Epithelial cell of proximal tubule (primary cell): ENCODE results near the gene TSC22D1. TPM values are rescaled to one million over a fixed set of nuclear protein-coding genes. Genes with fewer than 3 reads are reported as not detected.

Source experiments
- DNase-seq: peaks from one replicate; pipeline ENCODE4 v3.0.0-alpha.2; 2011; ENCODE audit warnings: low read depth
- H3K4me3 ChIP-seq: 2 replicates; pipeline ENCODE4 v1.5.1; 2011; ENCODE audit warnings: low read depth, mild to moderate bottlenecking, low read length
- CTCF ChIP-seq: conservative IDR thresholded peaks from 2 replicates; pipeline ENCODE4 v1.5.1; 2012; ENCODE audit warnings: low read depth, mild to moderate bottlenecking, low read length
- total RNA-seq: library from RNA; depleted of rRNA; stranded (reverse); fragments of >200 nt; gene quantifications from 2 replicates; pipeline ENCODE4 v1.2.3, GENCODE V29; 2015

The TSC22D1 gene
- total RNA-seq, 1 donor from 2014 or later: 38.3 TPM

- no peak for TF ChIP-seq CTCF
- no peak overlapping the region for H3K4me3 ChIP-seq
- DNase-seq: no peak
These were observed 164.3 kb downstream of the TSC22D1 start for GRCh38 chr13:44411841-44412240.

- no peak overlapping the region for H3K4me3 ChIP-seq
- no peak for TF ChIP-seq CTCF
- DNase-seq: no peak
These were observed 165.7 kb downstream of the TSC22D1 start for GRCh38 chr13:44410328-44410859.

GRCh38 chr13:44409595-44409994, 166.5 kb downstream of the TSC22D1 start:
- H3K4me3 ChIP-seq: no peak overlapping the region
- DNase-seq: no peak
- no peak for TF ChIP-seq CTCF

GRCh38 chr13:44407891-44408290, 168.2 kb downstream of the TSC22D1 start:
- H3K4me3 ChIP-seq: no peak overlapping the region
- DNase-seq: no peak
- no peak for TF ChIP-seq CTCF

GRCh38 chr13:44407379-44407778, 168.8 kb downstream of the TSC22D1 start:
- no peak overlapping the region for H3K4me3 ChIP-seq
- no peak for DNase-seq
- TF ChIP-seq CTCF: no peak

GRCh38 chr13:44406617-44407016, 169.5 kb downstream of the TSC22D1 start:
- H3K4me3 ChIP-seq: no peak overlapping the region
- no peak for DNase-seq
- TF ChIP-seq CTCF: no peak
